COLO829 (cell line): ENCODE data around the gene IFNA8.
"Not testable (repeated sequence)": the region's sequence is repeated elsewhere in the genome, so short reads cannot be mapped to it uniquely, and the experiment has no call there.

ENCODE experiments used
- DNase-seq: peaks from one replicate; pipeline ENCODE4 v3.0.0; 2012; ENCODE audit warnings: low spot score

IFNA8 gene

GRCh38 chr9:21408817-21409216, at the start of gene IFNA8:
Gene IFNA8 (plus strand): TSS chr9:21409117. CDS start chr9:21409177, 60 bp downstream.
- no peak for DNase-seq

GRCh38 chr9:21362287-21362686, 46.6 kb upstream of the IFNA8 start:
- no peak for DNase-seq

GRCh38 chr9:21367169-21367568, 41.7 kb upstream of the IFNA8 start:
- not testable (repeated sequence) for DNase-seq

GRCh38 chr9:21367957-21368356, 41.0 kb upstream of the IFNA8 start, which contains the start of gene IFNA13:
Gene IFNA13 (minus strand): TSS chr9:21368057. CDS start chr9:21368010, 47 bp downstream.
- DNase-seq, result no peak

GRCh38 chr9:21371467-21371866, 37.5 kb upstream of the IFNA8 start:
- not testable (repeated sequence) for DNase-seq

- DNase-seq, result peak; percentile 3
Observed at GRCh38 chr9:21381448-21382339, 27.2 kb upstream of the IFNA8 start.

GRCh38 chr9:21383627-21384026, 25.3 kb upstream of the IFNA8 start:
- no peak for DNase-seq

GRCh38 chr9:21385131-21385670, 23.7 kb upstream of the IFNA8 start, which contains the start of gene IFNA2:
Gene IFNA2 (minus strand): TSS chr9:21385398. CDS start chr9:21385329, 69 bp downstream.
- no peak for DNase-seq

- DNase-seq, result no peak
Observed at GRCh38 chr9:21392270-21392669, 16.6 kb upstream of the IFNA8 start.

- no peak for DNase-seq
Observed at GRCh38 chr9:21395778-21396717, 12.9 kb upstream of the IFNA8 start.

- DNase-seq, result no peak
Observed at GRCh38 chr9:21398955-21399489, 9.9 kb upstream of the IFNA8 start.

- DNase-seq, result no peak
Observed at GRCh38 chr9:21399956-21400355, 9.0 kb upstream of the IFNA8 start.

GRCh38 chr9:21402386-21403251, 6.3 kb upstream of the IFNA8 start:
- DNase-seq, result no peak

GRCh38 chr9:21404146-21404545, 4.8 kb upstream of the IFNA8 start:
- no peak for DNase-seq

- DNase-seq, result no peak
Observed at GRCh38 chr9:21412107-21412506, 3.2 kb downstream of the IFNA8 start.

- no peak for DNase-seq
Observed at GRCh38 chr9:21413151-21413550, 4.2 kb downstream of the IFNA8 start.

- DNase-seq, result no peak
Observed at GRCh38 chr9:21413624-21414023, 4.7 kb downstream of the IFNA8 start.

- no peak for DNase-seq
Observed at GRCh38 chr9:21414220-21414940, 5.5 kb downstream of the IFNA8 start.

- no peak for DNase-seq
Observed at GRCh38 chr9:21415493-21416267, 6.8 kb downstream of the IFNA8 start.
